GM21515 (cell line): Measurements from ENCODE around the gene MTHFS.

Experiments
- ATAC-seq: cut with Tn5 transposase; IDR thresholded peaks from one replicate; pipeline ENCODE4 v1.9.1; 2021; ENCODE audit not compliant: unreplicated experiment

MTHFS gene

GRCh38 chr15:79824136-79824701, 72.6 kb downstream of the MTHFS start:
- no peak for ATAC-seq

- no peak for ATAC-seq
Observed at GRCh38 chr15:79820820-79821219, 76.0 kb downstream of the MTHFS start.

GRCh38 chr15:79820176-79820575, 76.6 kb downstream of the MTHFS start:
- ATAC-seq: no peak

GRCh38 chr15:79816571-79816970, 80.2 kb downstream of the MTHFS start:
- no peak for ATAC-seq

- no peak for ATAC-seq
Observed at GRCh38 chr15:79815468-79815867, 81.3 kb downstream of the MTHFS start.

- ATAC-seq: no peak
Observed at GRCh38 chr15:79812541-79812940, 84.3 kb downstream of the MTHFS start.

GRCh38 chr15:79811406-79812405, 85.1 kb downstream of the MTHFS start:
- no peak for ATAC-seq

GRCh38 chr15:79804838-79805237, 92.0 kb downstream of the MTHFS start:
- ATAC-seq: no peak

- ATAC-seq: no peak
Observed at GRCh38 chr15:79798311-79798710, 98.5 kb downstream of the MTHFS start.
